CD4-positive, alpha-beta T cell (primary cell): ENCODE measurements around the gene MLN. TPM values are rescaled to one million over a fixed set of nuclear protein-coding genes. Genes with fewer than 3 reads are reported as not detected.

ENCODE experiments used
- ATAC-seq: fragments of 200-7000 bp; cut with Tn5 transposase; one replicate; pipeline ENCODE4 v1.10.0; 2022; ENCODE audit warnings: mild to moderate bottlenecking; ENCODE audit not compliant: poor library complexity
- CTCF ChIA-PET: fragments of 350-600 bp; sonication (Branson Sonifier 250); formaldehyde crosslinking; loops from one replicate; lab custom pipeline; 2021; ENCODE audit warnings: antibody characterized with exemption, inconsistent platforms; lab: Charles Lee
- POLR2A ChIA-PET: fragments of 350-600 bp; sonication (Branson Sonifier 250); formaldehyde crosslinking; loops from one replicate; lab custom pipeline; 2021; ENCODE audit warnings: antibody characterized with exemption, inconsistent platforms; lab: Charles Lee
- DNase-seq, 14 experiments: peaks; one replicate each; pipeline ENCODE4 v3.0.0-alpha.2; 2013 to 2020; ENCODE audit warnings: mixed read lengths in 2 of 14
- H3K27ac ChIP-seq, 2 donors: one replicate each; pipeline versions ENCODE4 v1.5.1 to v1.7.0; 2013; ENCODE audit warnings: low read length in 2 of 2, low read depth in 1 of 2, mild to moderate bottlenecking in 1 of 2
- H3K27me3 ChIP-seq, 2 experiments: 1 replicate in 1 of 2; 2 replicates in 1 of 2; pipeline versions ENCODE4 v1.6.1 to v1.7.0; 2013; ENCODE audit warnings: low read length in 2 of 2, control low read depth in 1 of 2, mild to moderate bottlenecking in 1 of 2, moderate library complexity in 1 of 2; ENCODE audit not compliant: insufficient read depth in 2 of 2, control insufficient read depth in 1 of 2
- H3K36me3 ChIP-seq: one replicate; pipeline ENCODE4 v1.6.1; 2013; ENCODE audit warnings: low read length, control low read depth; ENCODE audit not compliant: insufficient read depth
- H3K4me1 ChIP-seq: one replicate; pipeline ENCODE4 v1.6.1; 2013; ENCODE audit warnings: low read length, control low read depth; ENCODE audit not compliant: insufficient read depth
- H3K4me3 ChIP-seq: one replicate; pipeline ENCODE4 v1.5.1; 2013; ENCODE audit warnings: mild to moderate bottlenecking, low read length, moderate library complexity
- H3K9me3 ChIP-seq, 2 experiments: 1 replicate in 1 of 2; 2 replicates in 1 of 2; pipeline versions ENCODE4 v1.6.1 to v1.7.0; 2013; ENCODE audit warnings: low read length in 2 of 2, mild to moderate bottlenecking in 2 of 2, control low read depth in 1 of 2, moderate library complexity in 1 of 2; ENCODE audit not compliant: control insufficient read depth in 1 of 2, insufficient read depth in 1 of 2
- H3K27ac Mint-ChIP-seq: one replicate; pipeline ENCODE4 v1.8.0; 2020; ENCODE audit warnings: mixed read lengths
- H3K27me3 Mint-ChIP-seq: one replicate; pipeline ENCODE4 v1.8.0; 2021; ENCODE audit warnings: mixed read lengths
- H3K36me3 Mint-ChIP-seq: one replicate; pipeline ENCODE4 v1.8.0; 2021; ENCODE audit warnings: low read depth, mixed read lengths
- H3K4me1 Mint-ChIP-seq: one replicate; pipeline ENCODE4 v1.8.0; 2021; ENCODE audit warnings: low read depth, mixed read lengths
- H3K4me3 Mint-ChIP-seq: one replicate; pipeline ENCODE4 v1.8.0; 2020; ENCODE audit warnings: mild to moderate bottlenecking, mixed read lengths
- H3K9me3 Mint-ChIP-seq: one replicate; pipeline ENCODE4 v1.8.0; 2020; ENCODE audit warnings: mixed read lengths
- CTCF ChIP-seq: fragments of 200-600 bp; IDR thresholded peaks from one replicate; pipeline ENCODE4 v1.8.0; 2022; ENCODE audit warnings: antibody characterized with exemption, mild to moderate bottlenecking
- intact Hi-C, 2 experiments: fragments of 100-400 bp; cut with DNase I in 1 of 2; cut with micrococcal nuclease in 1 of 2; formaldehyde crosslinking; loops; one replicate each; pipeline versions ENCODE4 v1.15.1 to v1.9.0; 2023 to 2025; cut with DNase I, micrococcal nuclease
- total RNA-seq, 174 experiments: library from RNA in 2 of 174; stranded (reverse) in 2 of 174; gene quantifications; one replicate each; pipeline ENCODE4 v1.2.3 and lab custom pipeline; 2021 to 2026

Gene MLN
- total RNA-seq, 2 experiments from 2014 or later: not detected

DNA sequence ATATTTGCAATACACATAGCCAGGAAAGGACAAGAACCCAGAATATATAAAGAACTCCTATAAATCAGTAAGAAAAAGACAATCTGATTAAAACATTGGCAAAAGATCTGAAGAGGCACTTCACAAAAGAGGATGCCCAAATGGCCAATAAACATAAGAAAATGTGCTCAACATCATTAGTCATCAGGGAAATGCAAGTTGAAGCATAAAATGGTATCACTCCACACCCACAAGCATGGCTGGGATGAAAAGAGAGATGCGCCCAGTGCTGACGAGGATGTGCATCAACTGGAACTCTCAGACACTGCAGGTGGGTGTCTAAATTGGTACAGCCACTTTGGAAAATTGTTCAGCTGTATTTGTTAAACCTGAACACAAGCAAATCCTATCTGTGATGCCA lies 42.4 kb upstream of the MLN start:
- ChIA-PET POLR2A (no interaction called here), CTCF (no interaction called here)
- TF ChIP-seq CTCF: no peak
- Histone ChIP-seq H3K4me3 (no peak overlapping the region), H3K9me3 (no peaks in the 10 kb centered on the region), H3K4me1 (no peaks in the 10 kb centered on the region), H3K27ac (no peak overlapping the region), H3K27me3 (peaks cover 0 to 4% of the 10 kb centered on the region in 2 experiments), H3K36me3 (no peaks in the 10 kb centered on the region)
- no peaks in the 10 kb centered on the region for H3K9me3 Mint-ChIP-seq
- DNase-seq: no peak
- ATAC-seq: no peak
- no peak overlapping the region for H3K4me3 Mint-ChIP-seq
- no peaks in the 10 kb centered on the region for H3K36me3 Mint-ChIP-seq
- no peak overlapping the region for H3K27ac Mint-ChIP-seq
- intact Hi-C loops: no loop called here
- no peaks in the 10 kb centered on the region for H3K4me1 Mint-ChIP-seq
- H3K27me3 Mint-ChIP-seq: no peaks in the 10 kb centered on the region

- H3K27me3 Mint-ChIP-seq: no peaks in the 10 kb centered on the region
- H3K9me3 Mint-ChIP-seq: no peaks in the 10 kb centered on the region
- DNase-seq (no peak), ATAC-seq (no peak)
- H3K4me1 Mint-ChIP-seq: peaks cover 4% of the 10 kb centered on the region
- H3K9me3 ChIP-seq: no peaks in the 10 kb centered on the region
- H3K4me1 ChIP-seq: peaks cover 5% of the 10 kb centered on the region
- H3K4me3 ChIP-seq: no peak overlapping the region
- H3K27ac ChIP-seq: no peak overlapping the region
- no peaks in the 10 kb centered on the region for H3K36me3 Mint-ChIP-seq
- ChIA-PET CTCF (no interaction called here), POLR2A (no interaction called here)
- no peaks in the 10 kb centered on the region for H3K27me3 ChIP-seq
- H3K27ac Mint-ChIP-seq: no peak overlapping the region
- no peak for TF ChIP-seq CTCF
- no peaks in the 10 kb centered on the region for H3K36me3 ChIP-seq
- H3K4me3 Mint-ChIP-seq: no peak overlapping the region
- intact Hi-C loops: no loop called here
Observed at GRCh38 chr6:33845031-33845745, 41.4 kb upstream of the MLN start.

DNA sequence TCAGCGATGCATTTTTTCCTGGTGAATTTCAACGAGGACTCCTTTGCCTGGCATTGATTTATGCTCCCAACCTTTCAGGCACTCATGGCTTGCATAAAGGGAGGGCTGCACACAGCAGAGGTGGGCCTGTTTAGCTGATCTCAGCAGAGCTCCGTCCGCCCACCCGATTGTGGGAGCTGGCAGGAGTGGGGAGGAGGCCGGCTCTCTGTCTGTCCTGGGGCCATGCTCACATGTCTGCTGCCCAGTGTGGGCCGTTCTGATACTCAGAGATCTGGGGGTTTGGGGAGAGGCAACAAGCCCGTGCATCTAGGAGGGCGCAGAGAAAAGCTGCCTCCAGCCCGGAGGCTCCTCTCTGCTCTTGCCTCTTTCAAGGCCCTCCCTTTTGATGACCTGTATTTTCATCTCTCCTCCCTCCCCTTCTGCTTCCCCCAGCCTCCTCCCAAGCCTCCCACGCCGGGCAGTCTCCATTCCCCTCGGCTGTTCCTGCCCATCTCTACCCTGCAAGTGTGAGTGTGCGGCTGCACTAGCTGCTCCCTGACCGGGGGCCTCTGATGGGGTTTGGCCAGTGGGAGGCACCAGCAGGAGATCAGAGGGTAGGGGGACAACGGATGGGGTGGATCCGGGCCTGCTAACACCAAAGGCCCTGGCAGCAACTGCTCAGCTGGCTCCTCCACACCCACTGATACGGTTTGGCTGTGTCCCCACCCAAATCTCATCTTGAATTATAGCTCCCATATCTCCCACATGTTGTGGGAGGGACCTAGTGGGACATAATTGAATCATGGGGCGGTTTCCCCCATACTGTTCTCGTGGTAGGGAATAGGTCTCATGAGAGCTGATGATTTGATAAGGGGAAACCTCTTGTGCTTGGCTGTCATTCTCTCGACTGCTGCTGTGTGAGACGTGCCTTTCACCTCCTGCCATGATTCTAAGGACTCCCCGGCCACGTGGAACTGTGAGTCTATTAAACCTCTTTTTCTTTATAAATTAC lies 39.6 kb upstream of the MLN start:
- H3K4me1 Mint-ChIP-seq: peaks cover 9% of the 10 kb centered on the region
- ATAC-seq: no peak
- H3K4me3 ChIP-seq: no peak overlapping the region
- no peak for TF ChIP-seq CTCF
- no peak overlapping the region for H3K27ac Mint-ChIP-seq
- no peaks in the 10 kb centered on the region for H3K27me3 Mint-ChIP-seq
- H3K4me3 Mint-ChIP-seq: no peak overlapping the region
- H3K9me3 ChIP-seq: no peaks in the 10 kb centered on the region
- intact Hi-C loops: no loop called here
- no peaks in the 10 kb centered on the region for H3K27me3 ChIP-seq
- no peaks in the 10 kb centered on the region for H3K9me3 Mint-ChIP-seq
- H3K36me3 ChIP-seq: no peaks in the 10 kb centered on the region
- ChIA-PET CTCF (no interaction called here), POLR2A (no interaction called here)
- H3K36me3 Mint-ChIP-seq: no peaks in the 10 kb centered on the region
- H3K27ac ChIP-seq: no peak overlapping the region
- no peak for DNase-seq
- peaks cover 15% of the 10 kb centered on the region for H3K4me1 ChIP-seq
